Aorta (tissue), 5 donors: ENCODE data around the gene FUZ. TPM values are rescaled to one million over a fixed set of nuclear protein-coding genes. Genes with fewer than 3 reads are reported as not detected.
A peak's percentile ranks its signal among the peaks of the same experiment; 100 is the strongest.

Experiments used
- ATAC-seq: fragments of 200-7000 bp; cut with Tn5 transposase; one replicate; pipeline ENCODE4 v1.9.1; 2022; ENCODE audit warnings: moderate library complexity; ENCODE audit not compliant: low FRiP score
- DNase-seq, 2 donors: peaks; one replicate each; pipeline ENCODE4 v3.0.0-alpha.2; 2020
- H3K27ac ChIP-seq, 2 donors: one replicate each; pipeline ENCODE4 v1.5.1; 2013; ENCODE audit warnings: low read length in 2 of 2, mild to moderate bottlenecking in 2 of 2, moderate library complexity in 2 of 2, control low read depth in 1 of 2, inconsistent platforms in 1 of 2, low read depth in 1 of 2
- H3K27me3 ChIP-seq, 2 donors: one replicate each; pipeline ENCODE4 v1.6.1; 2013; ENCODE audit warnings: control low read depth in 1 of 2, low read length in 1 of 2, mild to moderate bottlenecking in 1 of 2, moderate library complexity in 1 of 2; ENCODE audit not compliant: insufficient read depth in 2 of 2, control insufficient read depth in 1 of 2
- H3K36me3 ChIP-seq, 2 donors: one replicate each; pipeline ENCODE4 v1.6.1; 2013; ENCODE audit warnings: control low read depth in 1 of 2, low read length in 1 of 2, mild to moderate bottlenecking in 1 of 2; ENCODE audit not compliant: insufficient read depth in 2 of 2, control insufficient read depth in 1 of 2
- H3K4me1 ChIP-seq, 2 donors: one replicate each; pipeline ENCODE4 v1.6.1; 2013; ENCODE audit warnings: low read length in 2 of 2, control low read depth in 1 of 2, mild to moderate bottlenecking in 1 of 2, moderate library complexity in 1 of 2; ENCODE audit not compliant: insufficient read depth in 2 of 2, control insufficient read depth in 1 of 2
- H3K4me3 ChIP-seq, 2 donors: one replicate each; pipeline ENCODE4 v1.5.1; 2013; ENCODE audit warnings: low read length in 2 of 2, control low read depth in 1 of 2, mild to moderate bottlenecking in 1 of 2
- H3K9me3 ChIP-seq: one replicate; pipeline ENCODE4 v1.6.1; 2013; ENCODE audit warnings: mild to moderate bottlenecking, low read length; ENCODE audit not compliant: control insufficient read depth
- WGBS, 2 donors: extraction: QIAGEN DNeasy Blood & Tissue Kit; methylation state at CpG; one replicate each; pipeline ENCODE4 v1.1.7; 2013; 5-methylcytosine and 5-hydroxymethylcytosine counted together
- intact Hi-C, 2 donors: fragments of 100-400 bp; cut with DNase I; formaldehyde crosslinking; loops; one replicate each; pipeline versions ENCODE4 v1.14.2 to v1.15.0; 2022
- polyA plus RNA-seq, 2 donors: library from polyadenylated mRNA; stranded (reverse); fragments of 200-250 nt; gene quantifications; one replicate each; pipeline ENCODE4 v1.2.3, GENCODE V29; 2013
- total RNA-seq, 2 donors: library from RNA; stranded (reverse); fragmentation: NEBNext Ultra II Directional; extraction: Animal tissue kit (Norgen Biotek cat#: 25700); gene quantifications; one replicate each; pipeline ENCODE4 v1.2.1, GENCODE V29; 2021
- donor health status: healthy with polysubstance abuse.
- donor health status: Bipolar disorder and iron deficiency.
- donor health status: DM: no; HTN: no; CAD: no.
- donor health status: DM: no; HTN: no; CAD: no.
- donor health status: DM: yes; HTN: yes; CAD: no.

Gene FUZ
- total and polyA plus RNA-seq, 4 donors, result 9.3 to 27.8 (median 14.8) TPM

GRCh38 chr19:49791776-49792445, 21.2 kb downstream of the FUZ start:
- WGBS, 2 donors, result 94 to 96% methylated on average over 25 to 26 of the region's 26 CpGs
- no peak overlapping the region for H3K27ac ChIP-seq
- no peak for DNase-seq
- no peaks in the 10 kb centered on the region for H3K27me3 ChIP-seq
- intact Hi-C loops, result no loop called here
- no peak for ATAC-seq
- no peak overlapping the region for H3K4me3 ChIP-seq
- no peaks in the 10 kb centered on the region for H3K4me1 ChIP-seq
- H3K9me3 ChIP-seq, result no peaks in the 10 kb centered on the region
- H3K36me3 ChIP-seq, result peaks cover 0 to 9% of the 10 kb centered on the region in 2 donors

- intact Hi-C loops, result no loop called here
- Histone ChIP-seq H3K9me3 (no peaks in the 10 kb centered on the region), H3K27ac (no peak overlapping the region), H3K36me3 (peaks cover 0 to 3% of the 10 kb centered on the region in 2 donors), H3K27me3 (no peaks in the 10 kb centered on the region), H3K4me3 (no peak overlapping the region), H3K4me1 (no peaks in the 10 kb centered on the region)
- ATAC-seq (no peak), DNase-seq (peak in 1 of 2 donors; percentile 66)
- 78 to 82% methylated on average over 9 of the region's 9 CpGs for WGBS, 2 donors
Observed at GRCh38 chr19:49790866-49791265, 22.2 kb downstream of the FUZ start.

GRCh38 chr19:49788857-49789256, 24.2 kb downstream of the FUZ start:
- ATAC-seq (no peak), DNase-seq (no peak)
- 87 to 89% methylated on average over 10 of the region's 10 CpGs for WGBS, 2 donors
- Histone ChIP-seq H3K4me3 (no peak overlapping the region), H3K36me3 (peaks cover 0 to 6% of the 10 kb centered on the region in 2 donors), H3K4me1 (no peaks in the 10 kb centered on the region), H3K27me3 (no peaks in the 10 kb centered on the region), H3K27ac (no peak overlapping the region), H3K9me3 (no peaks in the 10 kb centered on the region)
- intact Hi-C loops, result no loop called here

- no peak for DNase-seq
- Histone ChIP-seq H3K36me3 (peaks cover 0 to 7% of the 10 kb centered on the region in 2 donors), H3K4me1 (no peaks in the 10 kb centered on the region), H3K4me3 (no peak overlapping the region), H3K27ac (no peak overlapping the region), H3K27me3 (no peaks in the 10 kb centered on the region), H3K9me3 (no peaks in the 10 kb centered on the region)
- intact Hi-C loops, result no loop called here
- 89% methylated on average over 5 of the region's 5 CpGs for WGBS, 2 donors
- ATAC-seq, result no peak
Observed at GRCh38 chr19:49787746-49788145, 25.3 kb downstream of the FUZ start.

GRCh38 chr19:49786376-49786820, 26.7 kb downstream of the FUZ start:
- WGBS, 2 donors, result 69 to 75% methylated on average over 9 of the region's 9 CpGs
- peaks cover 0 to 10% of the 10 kb centered on the region in 2 donors for H3K36me3 ChIP-seq
- intact Hi-C loops, result no loop called here
- no peaks in the 10 kb centered on the region for H3K4me1 ChIP-seq
- H3K4me3 ChIP-seq, result no peak overlapping the region
- DNase-seq, result no peak
- no peak overlapping the region for H3K27ac ChIP-seq
- H3K9me3 ChIP-seq, result no peaks in the 10 kb centered on the region
- no peaks in the 10 kb centered on the region for H3K27me3 ChIP-seq
- no peak for ATAC-seq

- no peak for DNase-seq
- Histone ChIP-seq H3K27me3 (no peaks in the 10 kb centered on the region), H3K36me3 (peaks cover 0 to 10% of the 10 kb centered on the region in 2 donors), H3K27ac (no peak overlapping the region), H3K4me3 (no peak overlapping the region), H3K9me3 (no peaks in the 10 kb centered on the region), H3K4me1 (no peaks in the 10 kb centered on the region)
- ATAC-seq, result no peak
- intact Hi-C loops, result no loop called here
- WGBS, 2 donors, result 96 to 97% methylated on average over 18 of the region's 18 CpGs
Observed at GRCh38 chr19:49782515-49782914, 30.6 kb downstream of the FUZ start.

GRCh38 chr19:49781394-49781793, 31.7 kb downstream of the FUZ start:
- WGBS, 2 donors, result 91 to 93% methylated on average over 6 to 7 of the region's 7 CpGs
- ATAC-seq, result peak; percentile 36
- H3K27ac ChIP-seq, result no peak overlapping the region
- no peak overlapping the region for H3K4me3 ChIP-seq
- no peaks in the 10 kb centered on the region for H3K9me3 ChIP-seq
- no peaks in the 10 kb centered on the region for H3K4me1 ChIP-seq
- DNase-seq, result no peak
- intact Hi-C loops, result no loop called here
- H3K36me3 ChIP-seq, result peaks cover 0 to 10% of the 10 kb centered on the region in 2 donors
- H3K27me3 ChIP-seq, result no peaks in the 10 kb centered on the region

- intact Hi-C loops, result no loop called here
- H3K4me1 ChIP-seq, result no peaks in the 10 kb centered on the region
- peaks cover 0 to 10% of the 10 kb centered on the region in 2 donors for H3K36me3 ChIP-seq
- no peak overlapping the region for H3K27ac ChIP-seq
- 80 to 81% methylated on average over 8 of the region's 8 CpGs for WGBS, 2 donors
- no peaks in the 10 kb centered on the region for H3K27me3 ChIP-seq
- H3K4me3 ChIP-seq, result no peak overlapping the region
- ATAC-seq (no peak), DNase-seq (no peak)
- H3K9me3 ChIP-seq, result no peaks in the 10 kb centered on the region
Observed at GRCh38 chr19:49780861-49781260, 32.2 kb downstream of the FUZ start.
